Fibroblast of skin of left biceps (primary cell): ENCODE results near the gene CFAP43.
"Not testable (repeated sequence)": the region's sequence is repeated elsewhere in the genome, so short reads cannot be mapped to it uniquely, and the experiment has no call there.

ENCODE experiments used
- DNase-seq, 2 experiments: peaks; one replicate each; pipeline ENCODE4 v3.0.0-alpha.2; 2013; ENCODE audit warnings: low read depth in 2 of 2

Gene CFAP43

DNA sequence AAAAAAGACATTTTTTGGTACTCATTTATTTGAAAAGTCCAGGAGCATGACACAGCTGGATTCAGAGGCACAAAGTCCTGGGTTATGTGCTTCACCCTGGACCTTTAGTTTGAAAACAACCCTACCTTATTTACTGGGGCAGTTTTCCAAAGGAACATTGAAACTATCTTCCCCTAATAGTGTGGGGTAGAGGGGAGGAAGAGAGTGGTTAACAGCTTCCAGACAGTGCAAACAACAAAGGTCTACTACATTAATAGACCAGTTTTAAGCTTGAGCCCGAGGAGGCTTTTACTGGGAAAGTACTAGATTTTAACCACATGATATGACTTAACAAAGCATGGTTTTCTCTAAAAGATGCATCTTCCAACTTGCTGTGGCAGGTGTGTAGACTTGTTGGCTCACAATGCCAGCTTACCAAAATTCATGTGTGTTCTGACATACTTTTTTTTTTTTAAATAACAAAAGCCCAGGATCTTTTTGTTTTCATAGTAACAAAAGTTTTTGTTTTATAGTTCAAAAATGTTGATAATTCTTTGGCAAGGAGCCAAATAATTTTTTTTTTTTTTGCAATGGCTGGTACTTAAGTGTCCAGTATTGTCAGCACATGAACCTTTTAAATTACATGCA, 24.3 kb upstream of the CFAP43 start:
- no peak for DNase-seq

DNA sequence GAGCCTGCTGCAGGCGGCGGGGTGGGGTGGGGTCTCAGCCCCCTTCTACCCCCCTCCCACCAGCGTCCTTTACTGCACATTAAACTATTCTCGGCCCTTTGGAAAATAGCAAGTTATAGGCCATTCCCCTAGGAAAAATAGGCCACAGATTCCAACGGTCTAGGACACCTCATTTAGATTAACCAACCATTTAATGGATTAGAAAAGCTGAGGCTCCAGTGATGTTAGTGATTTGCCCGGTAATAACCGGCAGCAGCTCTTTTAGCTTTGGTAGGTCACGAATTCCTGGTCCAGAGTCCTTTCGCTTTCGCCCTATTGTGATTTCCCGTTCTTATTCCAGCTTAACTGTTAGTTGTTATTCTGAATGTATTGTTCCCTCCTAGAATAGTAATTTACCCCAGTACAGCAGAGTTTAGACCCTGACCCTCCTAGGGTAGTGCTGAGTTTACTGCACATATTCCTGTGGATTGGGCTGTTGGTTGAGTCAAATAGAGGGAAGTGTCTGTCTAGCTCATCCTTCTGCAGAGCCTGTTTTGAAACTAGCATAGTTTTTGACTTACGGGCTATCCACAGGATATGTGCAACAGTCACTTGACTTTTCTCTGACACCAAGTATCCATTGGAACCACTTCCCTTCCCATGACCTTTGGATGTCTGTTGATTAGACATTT, 23.3 kb upstream of the CFAP43 start:
- no peak for DNase-seq

DNA sequence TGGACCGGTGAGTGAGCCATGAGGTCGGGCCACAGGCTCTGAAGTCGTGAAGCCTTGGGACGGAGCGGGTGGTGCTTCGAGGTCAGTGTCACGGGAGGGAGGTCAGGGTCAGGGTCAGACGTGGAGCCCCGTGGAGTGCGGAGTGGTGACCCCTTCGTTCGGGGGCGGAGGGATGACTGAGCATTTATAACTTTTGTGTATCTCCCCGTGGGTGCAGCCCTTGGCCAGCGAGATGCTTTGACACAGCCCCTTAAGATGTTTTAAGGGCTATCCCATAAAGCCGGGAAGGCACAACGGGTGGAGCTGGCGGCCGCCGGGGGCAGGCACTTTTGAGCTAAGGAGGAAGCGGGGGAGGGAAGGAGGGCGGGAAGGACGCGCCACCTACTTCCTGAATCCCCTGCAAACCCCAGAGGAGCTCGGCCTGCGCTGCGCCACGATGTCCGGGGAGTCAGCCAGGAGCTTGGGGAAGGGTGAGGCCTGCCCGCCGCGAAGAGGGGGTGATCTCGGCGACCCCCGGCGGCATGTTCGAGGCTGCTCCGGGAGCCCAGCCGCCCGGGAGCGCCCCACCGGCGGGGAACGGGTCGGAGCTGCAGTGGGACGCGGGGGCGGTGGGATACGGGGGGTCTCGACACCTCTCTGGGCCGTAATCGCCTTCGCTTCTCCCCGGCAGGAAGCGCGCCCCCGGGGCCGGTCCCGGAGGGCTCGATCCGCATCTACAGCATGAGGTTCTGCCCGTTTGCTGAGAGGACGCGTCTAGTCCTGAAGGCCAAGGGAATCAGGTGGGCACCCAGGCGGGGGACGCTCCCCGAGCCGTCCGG, 22.5 kb upstream of the CFAP43 start, which contains the start of gene GSTO1:
GSTO1 (plus strand) TSS at position 400 of the 818 bp plus-strand sequence; CDS start at position 437, 37 bp downstream.
- no peak for DNase-seq

DNA sequence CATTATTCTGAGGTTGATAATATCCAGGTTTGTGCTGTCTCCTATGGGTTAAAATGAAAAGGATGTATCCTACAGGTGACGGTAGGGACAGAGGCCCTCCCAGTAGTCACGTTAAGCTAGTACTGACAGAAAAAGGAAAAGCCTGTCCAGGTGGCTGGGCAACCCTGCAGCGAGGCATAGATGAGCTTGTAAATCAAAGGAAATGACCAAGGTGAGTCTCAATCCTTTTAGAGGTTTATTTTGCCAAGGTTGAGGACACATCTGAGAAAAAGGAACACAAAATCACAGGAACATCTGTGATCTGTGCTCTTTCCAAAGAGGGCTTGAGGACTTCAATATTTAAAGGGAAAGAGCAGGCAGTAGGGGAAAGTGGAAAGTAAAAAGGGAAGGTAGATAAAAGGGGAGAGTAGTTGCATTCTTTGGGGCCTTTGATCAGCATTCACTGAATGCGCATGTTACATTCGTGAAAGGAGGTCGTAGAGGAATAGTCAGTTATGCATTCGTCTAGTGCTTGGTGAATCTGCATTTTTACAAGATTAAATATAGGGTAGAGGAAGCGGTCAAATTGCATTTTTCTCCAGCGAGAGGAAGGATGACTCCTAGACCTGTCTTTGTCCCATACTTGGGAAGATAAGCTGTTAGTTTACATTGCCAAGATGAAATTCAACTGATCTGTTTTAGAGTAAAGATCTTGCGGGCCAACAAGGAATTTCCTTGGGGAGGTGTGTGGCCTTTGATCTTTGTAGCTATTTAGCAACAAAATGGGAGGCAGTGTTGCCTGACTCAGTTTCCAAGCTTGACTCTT, 21.6 kb upstream of the CFAP43 start:
- no peak for DNase-seq

DNA sequence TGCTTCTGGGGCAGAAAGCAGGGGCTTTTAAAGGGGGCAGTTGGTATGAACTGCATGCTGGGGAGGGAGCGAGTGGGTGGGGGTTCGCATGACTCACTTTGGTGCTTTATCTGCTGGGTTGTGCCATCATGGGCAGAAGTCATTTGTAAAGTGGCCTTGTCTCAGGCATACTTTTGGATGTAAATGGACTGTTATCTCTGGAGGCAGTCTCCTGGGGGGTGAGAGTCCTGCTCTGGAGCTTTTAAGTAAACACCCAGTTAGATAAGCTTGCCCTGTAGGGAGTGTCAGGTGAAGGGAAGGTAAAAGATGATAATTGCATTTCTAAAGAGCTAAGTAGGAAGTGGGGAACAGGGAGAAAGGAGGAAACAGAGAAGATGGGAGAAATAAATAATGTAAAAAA, 20.9 kb upstream of the CFAP43 start:
- no peak for DNase-seq

DNA sequence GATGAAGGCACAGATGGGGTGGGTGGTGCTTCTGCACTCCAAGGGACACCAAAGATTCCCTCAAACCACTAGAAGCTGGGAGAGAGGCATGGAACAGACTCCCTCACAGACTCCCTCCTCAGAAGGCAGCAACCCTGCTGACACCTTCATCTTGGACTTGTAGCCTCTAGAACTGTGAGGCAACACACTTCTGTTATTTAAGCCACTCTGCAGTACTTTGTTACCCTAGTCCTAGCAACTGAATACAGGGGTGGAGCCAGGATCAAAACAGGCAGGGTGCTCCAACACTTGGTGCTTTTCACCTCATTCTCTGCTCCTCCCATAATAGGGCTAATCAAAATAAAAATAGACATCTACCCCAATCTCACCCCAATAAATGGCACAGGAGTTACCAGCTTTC, 20.2 kb upstream of the CFAP43 start:
- no peak for DNase-seq

DNA sequence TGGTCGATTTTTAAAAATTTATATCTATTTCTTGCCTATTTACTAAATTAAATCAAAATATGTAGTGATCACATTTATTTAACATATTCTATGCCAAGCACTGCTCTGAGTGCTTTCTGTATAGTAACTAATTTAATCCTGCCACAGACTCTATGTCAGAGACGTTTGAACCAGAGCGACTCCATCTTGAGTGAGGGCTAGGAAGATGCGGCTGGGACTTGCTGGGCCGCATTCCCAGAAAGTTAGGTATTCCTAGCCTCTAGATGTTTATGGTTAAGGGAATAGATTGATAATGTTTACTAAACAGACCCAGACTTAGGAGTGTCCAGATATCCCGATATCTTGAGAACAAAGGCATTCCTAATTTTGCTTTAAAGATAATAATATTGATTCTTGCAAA, 19.3 kb upstream of the CFAP43 start:
- DNase-seq, result no peak

DNA sequence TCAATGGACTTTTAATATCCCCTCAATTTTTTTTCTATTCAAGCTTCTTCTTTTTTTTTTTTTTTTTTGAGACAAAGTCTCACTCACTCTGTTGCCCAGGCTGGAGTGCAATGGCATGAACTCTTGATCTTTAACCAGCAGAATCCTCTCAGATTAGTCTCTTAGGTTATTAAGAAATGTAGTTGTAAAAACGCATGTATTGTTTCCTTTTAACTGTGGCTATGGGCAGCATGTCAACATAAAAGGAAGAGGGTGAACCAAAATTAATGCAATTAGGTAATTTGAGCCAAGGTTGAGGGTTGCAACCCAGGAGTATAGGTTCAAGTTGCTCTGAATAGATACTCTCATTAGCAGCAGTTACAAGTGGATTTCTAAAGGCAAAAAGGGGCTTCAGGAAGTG, 18.2 kb upstream of the CFAP43 start:
- no peak for DNase-seq

DNA sequence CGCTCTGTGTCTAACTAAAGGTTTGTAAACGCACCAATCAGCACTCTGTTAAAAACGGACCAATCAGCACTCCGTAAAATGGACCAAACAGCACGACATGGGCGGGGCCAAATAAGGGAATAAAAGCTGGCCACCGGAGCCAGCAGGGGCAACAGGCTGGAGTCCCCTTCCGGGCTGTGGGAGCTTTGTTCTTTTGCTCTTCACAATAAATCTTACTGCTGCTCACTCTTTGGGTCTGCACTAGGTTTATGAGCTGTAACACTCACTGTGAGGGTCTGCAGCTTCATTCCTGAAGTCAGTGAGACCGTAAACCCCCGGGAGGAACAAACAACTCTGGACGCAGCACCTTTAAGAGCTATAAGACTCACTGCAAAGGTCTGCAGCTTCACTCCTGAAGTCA, 16.8 kb upstream of the CFAP43 start:
- not testable (repeated sequence) for DNase-seq

DNA sequence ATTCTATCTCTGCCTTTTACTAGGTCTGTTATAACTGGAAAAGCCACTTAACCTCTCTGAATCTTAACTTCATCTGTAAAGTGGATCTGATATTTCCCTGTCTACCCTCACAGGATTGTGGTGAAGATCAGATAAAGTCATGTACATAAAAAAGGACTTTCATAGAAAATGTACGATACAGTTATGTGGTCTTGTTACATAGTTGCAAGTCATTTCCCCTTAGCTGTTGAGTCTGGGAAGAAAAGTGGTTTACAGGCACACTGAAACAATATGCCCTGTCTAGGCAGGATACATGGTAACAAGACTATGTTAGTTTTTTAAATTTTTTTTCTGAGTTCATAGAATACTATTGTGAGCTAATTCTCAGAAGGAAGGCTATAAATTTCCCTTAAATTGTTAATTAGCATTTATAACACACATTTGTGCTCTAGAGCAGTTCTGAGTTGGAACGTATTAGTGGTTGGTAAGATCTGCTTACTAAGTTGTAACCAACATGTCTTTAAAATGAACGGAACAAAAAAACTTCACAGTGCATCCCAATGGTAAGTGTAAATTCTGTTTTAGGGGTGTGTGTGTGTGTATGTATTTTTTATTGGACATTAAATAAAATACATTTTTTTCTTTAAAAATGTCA, 15.5 kb upstream of the CFAP43 start:
- DNase-seq, result no peak

DNA sequence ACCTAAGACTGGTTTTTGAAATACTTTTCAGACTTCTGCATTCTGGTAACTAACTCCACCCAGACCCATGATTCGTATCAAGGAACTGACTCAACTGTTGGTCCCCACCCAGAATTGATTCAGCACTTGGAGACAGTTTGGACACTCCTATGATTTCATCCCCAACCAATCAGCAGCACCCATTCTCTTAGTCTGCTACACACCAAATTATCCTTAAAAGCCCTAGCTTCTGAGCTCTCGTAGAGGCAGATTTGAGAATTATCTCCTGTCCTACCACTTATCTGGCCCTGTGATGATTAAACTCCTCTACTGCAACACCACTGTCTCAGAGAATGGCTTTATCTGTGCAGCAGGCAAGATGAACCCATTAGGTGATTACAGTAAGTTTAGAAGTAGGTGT, 14.8 kb upstream of the CFAP43 start:
- DNase-seq, result no peak

DNA sequence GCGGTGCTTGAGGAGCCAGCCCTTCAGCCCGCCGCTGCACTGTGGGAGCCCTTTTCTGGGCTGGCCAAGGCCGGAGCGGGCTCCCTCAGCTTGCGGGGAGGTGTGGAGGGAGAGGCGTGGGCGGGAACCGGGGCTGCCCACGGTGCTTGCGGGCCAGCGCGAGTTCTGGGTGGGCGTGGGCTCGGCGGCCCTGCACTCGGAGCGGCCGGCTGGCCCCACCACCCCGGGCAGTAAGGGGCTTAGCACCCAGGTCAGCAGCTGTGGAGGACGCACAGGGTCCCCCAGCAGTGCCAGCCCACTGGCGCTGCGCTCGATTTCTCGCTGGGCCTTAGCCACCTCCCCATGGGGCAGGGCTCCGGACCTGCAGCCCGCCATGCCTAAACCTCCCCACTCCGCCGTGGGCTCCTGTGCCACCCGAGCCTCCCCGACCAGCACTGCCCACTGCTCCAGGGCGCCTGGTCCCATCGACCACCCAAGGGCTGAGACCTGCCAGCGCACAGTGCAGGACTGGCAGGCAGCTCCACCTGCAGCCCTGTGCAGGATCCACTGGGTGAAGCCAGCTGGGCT, 13.0 kb upstream of the CFAP43 start:
- DNase-seq, result no peak

DNA sequence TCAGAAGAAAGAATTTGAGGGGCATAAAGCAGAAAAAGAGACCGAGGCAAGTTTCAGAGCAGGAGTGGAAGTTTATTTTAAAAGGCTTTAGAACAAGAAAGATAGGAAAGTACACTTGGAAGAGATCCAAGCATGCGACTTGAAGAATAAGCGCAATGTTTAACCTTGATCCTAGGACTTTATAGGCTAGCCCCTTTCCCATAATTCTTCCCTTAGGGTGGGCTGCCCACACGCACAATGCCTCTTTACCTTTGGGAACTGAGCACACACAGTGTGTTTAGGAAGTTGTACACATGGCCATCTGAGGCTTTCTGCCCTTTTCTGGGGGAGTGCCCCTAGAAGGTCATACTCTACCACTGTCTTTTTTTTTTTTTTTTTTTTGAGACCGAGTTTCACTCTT, 11.3 kb upstream of the CFAP43 start:
- no peak for DNase-seq

DNA sequence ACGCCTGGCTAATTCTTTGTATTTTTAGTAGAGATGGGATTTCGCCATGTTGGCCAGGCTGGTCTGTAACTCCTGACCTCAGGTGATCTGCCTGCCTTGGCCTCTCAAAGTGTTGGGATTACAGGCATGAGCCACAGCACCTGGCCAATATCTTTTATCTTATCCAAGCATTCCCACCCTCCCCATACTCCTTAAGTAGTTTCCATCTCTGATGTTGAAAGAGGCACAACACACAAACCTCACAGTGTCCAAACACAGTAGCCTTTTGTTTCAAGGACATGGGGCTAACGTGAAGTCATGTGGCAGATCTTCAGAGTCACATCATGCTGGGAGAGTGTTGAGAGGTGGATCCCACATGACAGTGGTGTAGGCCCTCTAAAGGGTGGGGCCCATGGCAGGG, 10.8 kb upstream of the CFAP43 start:
- not testable (repeated sequence) for DNase-seq

DNA sequence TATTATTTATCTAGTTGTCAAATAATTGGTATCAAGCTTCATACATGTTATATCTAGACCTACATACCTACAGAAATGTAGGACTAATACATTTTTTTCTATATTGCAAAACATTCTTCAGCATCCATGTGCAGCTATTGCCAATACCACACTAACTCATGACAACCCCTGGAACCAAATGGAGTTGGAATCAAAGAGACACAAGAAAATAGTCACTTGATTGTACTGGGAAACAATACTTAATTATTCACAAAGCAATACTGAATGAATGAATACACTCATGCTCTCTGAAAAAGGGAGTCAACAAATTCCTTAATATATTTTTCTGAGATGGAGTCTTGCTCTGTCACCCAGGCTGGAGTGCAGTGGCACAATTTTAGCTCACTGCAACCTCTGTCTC, 10.4 kb upstream of the CFAP43 start:
- DNase-seq, result no peak

DNA sequence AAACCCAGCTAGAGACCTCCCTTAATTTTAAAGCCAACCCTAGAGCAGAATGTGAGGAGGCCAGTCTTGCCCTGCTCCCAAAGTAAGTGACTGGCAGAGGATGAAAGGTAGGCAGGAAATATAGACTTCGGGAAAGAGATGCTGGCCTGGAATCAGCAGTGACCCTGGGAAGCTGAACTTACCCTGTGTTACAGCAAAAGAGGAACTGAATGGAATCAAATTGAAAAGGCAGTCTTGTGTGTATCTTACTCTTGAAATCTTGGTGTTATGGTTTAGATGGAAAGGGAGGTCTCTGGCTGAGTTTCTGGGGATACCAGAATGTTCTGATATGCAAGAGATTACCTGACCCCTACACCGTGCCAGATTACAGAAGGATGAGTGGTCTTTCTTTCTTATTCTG, 7.9 kb upstream of the CFAP43 start:
- no peak for DNase-seq

DNA sequence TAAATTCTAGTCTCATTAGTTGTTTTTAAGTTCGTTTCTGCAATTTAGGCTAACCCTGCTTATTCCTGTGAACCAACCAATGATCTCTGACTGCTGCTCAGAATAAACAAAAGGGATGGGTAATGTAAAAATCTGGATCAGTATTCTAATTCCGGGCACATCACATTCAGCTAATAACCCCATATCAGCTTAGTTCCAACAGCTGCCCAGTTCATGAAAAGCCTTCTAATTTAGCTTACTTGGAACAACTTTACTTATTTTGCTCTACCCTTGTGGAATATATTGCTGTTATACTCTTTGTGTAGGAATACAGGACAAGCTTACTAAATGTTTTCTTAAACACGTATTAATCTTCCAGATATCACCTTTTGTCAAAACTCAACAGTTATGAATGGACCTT, 3.6 kb upstream of the CFAP43 start:
- DNase-seq, result no peak

DNA sequence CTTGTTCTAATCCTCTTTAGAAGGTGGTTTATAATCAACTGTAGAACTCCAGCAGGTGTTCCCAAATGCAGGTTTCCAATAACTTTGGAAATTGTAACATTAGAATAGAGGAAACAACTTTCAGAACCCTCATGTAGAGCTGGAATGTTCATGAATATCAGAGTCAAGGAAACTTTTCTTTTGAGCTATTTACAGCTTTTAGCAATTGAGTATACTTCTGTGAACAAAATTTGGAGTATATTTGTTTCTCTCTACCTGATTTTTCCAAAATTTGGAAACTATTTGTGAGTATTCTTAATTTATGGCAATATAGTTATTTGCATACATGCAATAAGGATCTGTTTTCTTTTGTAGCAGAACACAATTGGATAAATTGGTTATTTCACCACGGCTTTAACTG, 2.8 kb upstream of the CFAP43 start:
- DNase-seq, result no peak

DNA sequence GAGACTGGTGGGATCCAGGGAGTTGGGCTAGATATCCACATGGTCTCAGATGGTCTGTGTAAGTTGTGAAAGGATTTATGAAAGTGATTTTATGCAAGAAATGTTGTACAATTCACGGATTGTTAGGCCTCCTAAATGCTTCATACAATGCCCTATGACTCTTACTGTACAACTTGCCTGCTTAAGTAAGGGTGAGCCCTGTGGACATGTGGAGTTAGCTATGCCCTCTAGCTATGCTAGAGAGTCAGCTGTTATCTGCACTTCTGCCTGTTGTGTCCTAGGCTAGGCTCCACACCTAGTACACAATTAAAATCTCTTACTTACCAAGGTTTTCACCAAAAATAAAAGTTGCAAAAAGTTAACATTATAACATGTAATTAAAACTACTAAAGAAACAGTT, 1.7 kb upstream of the CFAP43 start:
- DNase-seq, result no peak

DNA sequence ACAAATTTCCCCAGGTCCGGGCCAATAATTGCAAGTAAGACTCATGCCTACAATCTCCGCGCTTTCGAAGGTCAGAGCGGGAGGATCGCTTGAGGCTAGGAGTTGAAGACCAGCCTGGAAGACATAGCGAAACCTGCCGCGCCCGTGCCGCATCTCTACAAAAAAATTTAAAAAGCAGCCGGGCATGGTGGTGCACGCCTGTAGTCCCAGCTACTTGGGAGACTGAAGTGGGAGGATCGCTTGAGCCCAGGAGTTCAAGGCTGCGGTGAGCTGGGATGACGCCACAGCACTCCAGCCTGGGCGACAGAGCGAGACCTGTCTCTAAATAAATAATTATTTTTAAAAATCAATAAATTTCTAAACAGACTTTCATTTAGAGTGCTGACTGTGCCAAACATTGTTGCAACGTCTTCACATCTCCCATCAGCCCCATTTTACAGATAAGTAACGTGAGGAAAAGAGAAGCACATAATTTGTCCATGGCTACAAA, 494 bp upstream of the CFAP43 start:
- DNase-seq, result no peak

DNA sequence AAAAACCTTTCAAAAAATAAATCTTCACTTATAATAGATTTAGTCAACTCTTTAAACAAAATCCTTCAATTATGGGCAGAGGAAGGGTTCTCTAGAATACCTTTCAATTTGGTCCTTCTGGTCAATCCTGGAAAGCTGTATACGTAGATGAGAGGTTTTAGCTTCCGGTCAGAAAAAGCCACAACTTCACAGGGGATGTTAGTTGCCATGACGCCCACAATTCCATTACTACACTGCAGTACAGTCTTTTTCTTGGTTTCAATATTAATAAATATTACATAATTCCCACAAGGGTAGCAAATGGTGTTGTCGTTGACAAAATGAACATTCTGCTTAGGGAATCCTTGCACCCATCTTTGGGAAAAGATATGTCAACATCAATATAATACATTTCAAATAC, 1.7 kb downstream of the CFAP43 start:
- no peak for DNase-seq
